ENCODE results near the gene FHL3.

The FHL3 gene

GRCh38 chr1:38009088-38009840 is 4.0 kb upstream of the FHL3 start:
- DNase-seq (ENCODE audit: low spot score), result no peak
- TF ChIP-seq, protein P1, sequence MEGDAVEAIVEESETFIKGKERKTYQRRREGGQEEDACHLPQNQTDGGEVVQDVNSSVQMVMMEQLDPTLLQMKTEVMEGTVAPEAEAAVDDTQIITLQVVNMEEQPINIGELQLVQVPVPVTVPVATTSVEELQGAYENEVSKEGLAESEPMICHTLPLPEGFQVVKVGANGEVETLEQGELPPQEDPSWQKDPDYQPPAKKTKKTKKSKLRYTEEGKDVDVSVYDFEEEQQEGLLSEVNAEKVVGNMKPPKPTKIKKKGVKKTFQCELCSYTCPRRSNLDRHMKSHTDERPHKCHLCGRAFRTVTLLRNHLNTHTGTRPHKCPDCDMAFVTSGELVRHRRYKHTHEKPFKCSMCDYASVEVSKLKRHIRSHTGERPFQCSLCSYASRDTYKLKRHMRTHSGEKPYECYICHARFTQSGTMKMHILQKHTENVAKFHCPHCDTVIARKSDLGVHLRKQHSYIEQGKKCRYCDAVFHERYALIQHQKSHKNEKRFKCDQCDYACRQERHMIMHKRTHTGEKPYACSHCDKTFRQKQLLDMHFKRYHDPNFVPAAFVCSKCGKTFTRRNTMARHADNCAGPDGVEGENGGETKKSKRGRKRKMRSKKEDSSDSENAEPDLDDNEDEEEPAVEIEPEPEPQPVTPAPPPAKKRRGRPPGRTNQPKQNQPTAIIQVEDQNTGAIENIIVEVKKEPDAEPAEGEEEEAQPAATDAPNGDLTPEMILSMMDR (IDR thresholded peaks at IDR 0.05; ENCODE audit: extremely low read depth, missing control alignments), result no peak

DNA sequence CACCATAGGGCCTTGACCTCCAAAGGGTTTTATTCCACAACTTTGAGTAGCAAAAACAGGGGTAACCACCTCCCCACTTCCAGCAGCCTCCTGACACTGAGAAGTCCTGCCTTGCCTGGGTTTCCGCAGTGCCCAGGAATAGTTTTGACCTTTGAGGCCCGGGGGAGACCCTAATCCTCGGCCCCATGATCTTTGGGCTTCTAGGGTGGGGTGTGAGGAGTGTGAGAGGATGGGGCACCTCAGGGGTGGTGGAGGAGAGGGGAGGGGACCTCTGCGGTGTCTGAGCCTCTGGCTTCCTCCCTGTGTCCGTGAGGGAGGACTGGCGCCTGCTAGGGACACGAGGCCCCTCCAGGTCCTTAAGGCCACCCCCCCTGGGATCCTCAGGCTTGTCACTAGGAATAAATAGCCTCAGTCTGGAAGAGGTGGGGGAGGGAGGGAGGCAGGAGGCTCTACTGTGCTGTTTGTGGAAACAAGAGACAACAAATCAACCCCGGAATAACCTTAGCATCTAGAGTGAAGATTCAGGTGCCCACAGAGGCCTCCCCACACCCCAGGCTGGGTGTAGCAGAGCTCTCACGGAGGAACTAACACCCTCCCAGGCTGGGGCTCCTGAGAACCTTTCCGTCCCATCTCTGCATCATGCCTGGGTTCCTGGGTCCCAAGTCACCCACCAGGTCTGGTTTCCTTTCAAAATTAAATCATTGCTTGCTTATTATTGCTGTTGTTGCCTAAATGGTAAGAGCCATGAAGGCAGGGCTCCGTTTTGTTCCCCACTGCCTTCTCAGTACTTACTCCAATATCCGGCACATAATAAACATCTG is 904 bp upstream of the FHL3 start:
- TF ChIP-seq, protein P1 (IDR thresholded peaks at IDR 0.05; ENCODE audit: extremely low read depth, missing control alignments), result no peak
- no peak for DNase-seq (ENCODE audit: low spot score)

DNA sequence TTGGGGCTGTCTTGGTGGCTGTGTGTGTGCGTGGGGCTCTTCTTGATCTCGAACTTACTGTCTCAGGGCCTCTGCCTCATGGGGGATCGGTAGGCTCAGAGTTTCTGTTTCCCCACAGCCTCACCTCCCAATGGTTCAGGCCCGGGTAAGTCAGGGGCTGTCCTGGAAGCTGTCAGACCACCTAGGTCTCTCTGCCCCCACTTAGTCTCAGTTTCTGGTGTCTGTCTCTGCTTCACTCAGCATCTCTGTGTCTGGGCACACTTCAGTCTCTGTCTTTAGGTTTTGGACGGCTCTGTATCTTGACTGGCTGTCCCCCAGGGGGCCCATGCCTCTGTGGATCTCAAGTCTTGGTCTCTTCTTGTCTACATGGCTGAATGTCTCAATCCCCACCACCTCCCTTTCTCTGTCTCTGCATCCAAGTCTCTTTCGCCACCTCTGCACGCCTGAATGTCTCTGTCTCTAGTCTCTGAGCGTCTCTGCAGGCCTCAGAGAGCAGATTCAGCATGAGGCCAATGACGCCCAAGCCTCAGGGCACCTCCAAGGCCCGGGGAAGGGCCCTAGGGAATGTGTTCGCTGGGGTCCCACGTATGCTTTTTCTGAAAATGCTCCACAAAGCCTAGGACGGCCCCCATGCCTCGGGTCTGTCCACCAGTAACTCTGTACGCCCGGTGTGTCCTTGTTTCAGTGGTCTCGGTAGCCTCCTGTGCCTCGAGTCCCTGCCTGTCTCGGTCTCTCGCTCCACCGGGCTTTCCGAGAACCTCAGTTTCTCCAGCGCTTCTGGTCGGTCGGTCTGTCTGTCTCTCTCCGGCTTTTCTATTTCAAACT is 818 bp downstream of the FHL3 start:
- DNase-seq (ENCODE audit: low spot score), result no peak
- TF ChIP-seq, protein P1 (IDR thresholded peaks at IDR 0.05; ENCODE audit: extremely low read depth, missing control alignments), result no peak

- DNase-seq (ENCODE audit: low spot score), result no peak
- TF ChIP-seq, protein P1 (IDR thresholded peaks at IDR 0.05; ENCODE audit: extremely low read depth, missing control alignments), result no peak
These were observed 1.8 kb downstream of the FHL3 start for GRCh38 chr1:38003261-38004250.

DNA sequence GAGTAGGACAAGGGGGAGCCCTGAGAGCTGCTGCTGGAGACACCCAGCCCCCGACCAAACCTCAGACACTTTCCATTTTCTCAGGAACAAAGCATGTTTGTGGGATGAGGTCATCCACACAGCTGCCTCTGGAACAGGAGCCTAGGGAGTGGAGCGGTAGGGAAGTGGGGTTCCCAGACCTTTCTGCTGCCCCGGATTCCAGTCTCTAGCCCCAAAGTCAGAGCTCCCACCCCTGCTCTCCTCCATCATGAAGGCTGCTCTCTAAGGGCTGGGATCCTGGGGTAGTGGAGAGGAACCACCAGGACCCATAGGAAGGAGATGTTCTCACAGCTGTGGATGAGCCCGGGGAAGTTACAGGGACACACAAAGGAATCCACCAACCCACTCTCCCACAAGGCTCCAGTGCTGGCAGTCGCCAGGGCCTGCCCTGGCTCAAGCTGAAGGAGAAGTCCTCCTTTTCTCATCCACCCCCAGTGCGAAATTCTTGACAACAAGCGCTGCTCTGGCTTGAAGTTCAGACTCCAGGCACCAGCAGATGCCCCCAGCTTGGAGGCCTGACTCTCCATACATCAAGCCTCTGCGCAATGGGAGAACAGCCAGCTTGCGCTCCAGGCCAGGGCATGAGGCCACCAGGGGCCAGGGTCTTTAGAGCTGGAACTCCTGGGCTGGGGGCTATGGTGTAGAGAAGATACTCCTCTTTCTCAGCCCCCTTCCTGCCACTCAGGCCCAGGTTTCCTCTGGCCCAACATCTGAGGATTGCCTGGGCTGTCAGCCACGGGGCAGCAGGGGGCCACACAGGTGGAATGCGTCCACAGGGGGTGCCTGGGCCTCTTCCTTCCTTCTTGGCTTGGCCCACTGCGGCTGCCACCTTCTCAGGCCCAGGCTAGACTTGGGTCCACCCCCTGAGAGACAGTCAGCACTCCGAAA is 4.5 kb downstream of the FHL3 start:
- TF ChIP-seq, protein P1 (IDR thresholded peaks at IDR 0.05; ENCODE audit: extremely low read depth, missing control alignments), result no peak
- DNase-seq (ENCODE audit: low spot score), result no peak

GRCh38 chr1:38000233-38000528 is 5.1 kb downstream of the FHL3 start:
- TF ChIP-seq, protein P1 (IDR thresholded peaks at IDR 0.05; ENCODE audit: extremely low read depth, missing control alignments), result no peak
- DNase-seq (ENCODE audit: low spot score), result peak; percentile 13

Measured in GM20000 (cell line).